Body of pancreas (tissue), 4 donors: Measurements from ENCODE around the gene TRIM71.

ENCODE experiments used
- POLR2A ChIP-seq, 3 donors: fragments of 450-650 bp; IDR thresholded peaks; one replicate each; pipeline ENCODE4 v1.6.1; 2016; ENCODE audit warnings: antibody characterized with exemption in 3 of 3, mild to moderate bottlenecking in 2 of 3
- TF ChIP-seq, protein P1 (sequence below), 7 experiments: fragments of 450-650 bp in 4 of 7; fragments of 200-600 bp in 3 of 7; sonication (generic) in 3 of 7; IDR thresholded peaks; one replicate each; pipeline ENCODE4 v1.5.1; 2016 to 2019; ENCODE audit warnings: antibody characterized with exemption in 7 of 7

DNA sequence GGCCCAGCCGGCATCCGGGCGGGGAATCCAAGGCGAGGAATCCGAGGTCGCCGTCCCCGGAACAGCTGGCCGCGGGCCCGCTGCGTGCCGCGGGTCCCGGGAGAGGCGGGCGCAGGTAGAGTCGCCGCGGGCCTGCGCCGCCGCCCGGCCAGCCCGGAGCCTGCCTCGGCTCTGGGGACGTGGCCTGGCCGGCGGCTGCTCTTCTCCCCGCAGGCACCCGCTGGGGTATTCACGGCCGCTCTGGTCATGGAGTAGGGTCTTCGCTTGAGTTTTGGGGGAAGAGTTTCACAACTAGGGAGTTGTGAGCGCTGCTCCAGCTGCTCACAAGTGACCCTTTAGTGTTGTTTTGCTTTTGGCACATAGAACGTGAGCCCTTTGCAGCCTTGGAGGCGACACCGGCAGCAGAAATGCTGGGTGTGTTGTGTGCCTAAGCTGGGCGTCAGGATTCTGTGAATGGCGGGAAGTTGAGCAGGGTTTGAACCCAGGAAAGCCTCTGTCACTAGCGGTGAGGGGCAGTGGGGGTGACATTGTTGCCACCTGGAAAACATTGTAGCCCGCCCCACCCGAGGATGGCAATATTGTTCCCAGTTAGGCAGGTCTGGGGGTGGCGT, 4.0 kb downstream of the TRIM71 start:
- TF ChIP-seq, protein P1, sequence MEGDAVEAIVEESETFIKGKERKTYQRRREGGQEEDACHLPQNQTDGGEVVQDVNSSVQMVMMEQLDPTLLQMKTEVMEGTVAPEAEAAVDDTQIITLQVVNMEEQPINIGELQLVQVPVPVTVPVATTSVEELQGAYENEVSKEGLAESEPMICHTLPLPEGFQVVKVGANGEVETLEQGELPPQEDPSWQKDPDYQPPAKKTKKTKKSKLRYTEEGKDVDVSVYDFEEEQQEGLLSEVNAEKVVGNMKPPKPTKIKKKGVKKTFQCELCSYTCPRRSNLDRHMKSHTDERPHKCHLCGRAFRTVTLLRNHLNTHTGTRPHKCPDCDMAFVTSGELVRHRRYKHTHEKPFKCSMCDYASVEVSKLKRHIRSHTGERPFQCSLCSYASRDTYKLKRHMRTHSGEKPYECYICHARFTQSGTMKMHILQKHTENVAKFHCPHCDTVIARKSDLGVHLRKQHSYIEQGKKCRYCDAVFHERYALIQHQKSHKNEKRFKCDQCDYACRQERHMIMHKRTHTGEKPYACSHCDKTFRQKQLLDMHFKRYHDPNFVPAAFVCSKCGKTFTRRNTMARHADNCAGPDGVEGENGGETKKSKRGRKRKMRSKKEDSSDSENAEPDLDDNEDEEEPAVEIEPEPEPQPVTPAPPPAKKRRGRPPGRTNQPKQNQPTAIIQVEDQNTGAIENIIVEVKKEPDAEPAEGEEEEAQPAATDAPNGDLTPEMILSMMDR (IDR thresholded peaks at IDR 0.05) = no peak
- no peak for TF ChIP-seq POLR2A (IDR thresholded peaks at IDR 0.05)
